HuH-7 (cell line): ENCODE results near the gene TNNI2.

Experiments used
- DNase-seq: peaks from one replicate; pipeline ENCODE4 v3.0.0; 2011; ENCODE audit warnings: low spot score

Gene TNNI2

DNA sequence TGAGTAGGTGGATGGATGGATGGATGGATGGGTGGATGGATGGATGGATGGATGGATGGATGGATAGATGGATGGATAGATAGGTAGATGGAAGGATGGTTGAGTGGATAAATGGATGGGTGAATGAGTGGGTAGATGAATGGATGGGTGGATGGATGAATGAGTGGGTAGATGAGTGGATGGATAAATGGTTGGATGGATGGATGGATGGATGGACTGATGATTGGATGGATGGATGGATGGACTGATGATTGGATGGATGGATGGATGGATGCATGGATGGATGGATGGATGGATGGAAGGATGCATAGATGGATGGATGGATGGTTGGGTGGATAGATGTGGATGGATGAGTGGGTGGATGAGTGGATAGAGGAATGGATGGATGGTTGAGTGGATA lies 17.2 kb upstream of the TNNI2 start:
- DNase-seq = no peak

DNA sequence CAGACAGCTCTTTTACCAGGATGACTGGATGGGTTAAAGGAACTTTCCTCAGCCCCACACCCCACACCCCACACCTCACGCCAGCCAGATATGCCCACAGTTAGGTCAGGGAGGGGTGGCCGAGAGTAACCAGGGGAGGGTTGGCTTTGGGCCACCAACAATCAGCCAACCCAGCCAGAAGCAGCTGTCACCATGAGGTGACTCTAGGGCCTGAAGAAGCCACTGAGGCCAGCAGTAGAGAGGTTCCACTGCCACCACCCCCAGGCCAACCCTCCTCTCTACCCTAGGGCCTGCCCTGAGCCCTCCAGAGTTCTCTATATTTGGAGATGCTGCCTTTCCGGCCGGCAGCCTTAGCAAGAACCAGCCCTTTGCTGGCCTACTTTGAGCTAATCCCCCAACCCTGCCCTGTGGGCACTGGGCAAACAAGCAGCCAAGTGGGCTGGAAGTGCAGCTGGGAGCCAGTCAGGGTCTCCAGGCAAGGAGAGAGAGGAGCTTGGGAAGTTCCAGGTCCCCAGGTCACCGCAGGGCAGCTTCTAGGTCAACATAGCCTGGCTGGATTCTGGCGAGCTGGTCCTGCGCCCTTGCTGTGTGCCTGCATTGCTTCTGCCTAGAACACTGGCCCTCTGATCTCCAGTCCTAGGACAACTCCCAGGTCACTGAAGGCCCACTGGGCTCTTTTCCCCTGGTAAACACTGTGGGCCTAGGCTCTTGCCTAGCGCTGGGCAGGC lies 16.0 kb upstream of the TNNI2 start:
- no peak for DNase-seq

DNA sequence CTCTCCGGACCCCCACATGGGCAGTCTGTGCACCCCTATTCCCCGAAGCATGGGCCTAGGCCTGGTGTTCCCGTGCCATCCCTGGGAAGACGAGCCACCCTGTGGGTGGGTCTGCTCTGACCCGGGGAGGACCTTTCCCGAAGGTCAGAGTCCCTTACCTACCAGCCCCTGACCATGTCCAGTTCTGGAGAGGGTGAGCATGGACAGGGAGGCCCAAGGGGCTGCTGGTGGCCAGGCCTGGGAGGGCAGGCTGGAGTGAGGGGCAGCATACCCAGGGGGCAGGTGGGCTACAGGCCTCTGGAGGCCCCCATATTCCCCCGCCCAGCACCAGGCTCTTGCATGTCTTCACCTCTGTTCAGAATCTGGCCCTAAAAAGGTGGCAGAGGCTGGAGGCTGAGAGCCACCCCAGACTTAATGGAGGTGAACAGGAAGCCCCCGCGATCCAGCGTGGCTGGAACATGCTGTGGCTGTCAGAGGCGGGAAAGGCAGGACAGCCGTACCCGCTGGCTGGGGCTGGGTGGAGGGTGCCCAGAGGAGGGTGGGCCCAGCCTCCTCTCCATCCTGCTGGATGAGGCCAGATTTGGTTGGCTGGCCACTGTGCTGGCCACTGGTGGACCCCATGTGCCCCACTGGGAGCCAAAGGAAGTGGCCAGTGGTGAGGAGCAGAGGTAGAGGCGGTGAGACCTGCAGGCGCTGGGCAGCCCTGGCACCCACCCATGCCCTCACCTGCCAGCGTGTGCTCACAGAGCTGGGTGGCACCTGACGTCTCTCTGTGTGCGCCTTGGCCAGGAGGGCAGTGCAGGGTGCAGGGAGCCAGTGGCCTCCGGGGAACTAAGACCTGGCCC lies 15.2 kb upstream of the TNNI2 start:
- DNase-seq = no peak

DNA sequence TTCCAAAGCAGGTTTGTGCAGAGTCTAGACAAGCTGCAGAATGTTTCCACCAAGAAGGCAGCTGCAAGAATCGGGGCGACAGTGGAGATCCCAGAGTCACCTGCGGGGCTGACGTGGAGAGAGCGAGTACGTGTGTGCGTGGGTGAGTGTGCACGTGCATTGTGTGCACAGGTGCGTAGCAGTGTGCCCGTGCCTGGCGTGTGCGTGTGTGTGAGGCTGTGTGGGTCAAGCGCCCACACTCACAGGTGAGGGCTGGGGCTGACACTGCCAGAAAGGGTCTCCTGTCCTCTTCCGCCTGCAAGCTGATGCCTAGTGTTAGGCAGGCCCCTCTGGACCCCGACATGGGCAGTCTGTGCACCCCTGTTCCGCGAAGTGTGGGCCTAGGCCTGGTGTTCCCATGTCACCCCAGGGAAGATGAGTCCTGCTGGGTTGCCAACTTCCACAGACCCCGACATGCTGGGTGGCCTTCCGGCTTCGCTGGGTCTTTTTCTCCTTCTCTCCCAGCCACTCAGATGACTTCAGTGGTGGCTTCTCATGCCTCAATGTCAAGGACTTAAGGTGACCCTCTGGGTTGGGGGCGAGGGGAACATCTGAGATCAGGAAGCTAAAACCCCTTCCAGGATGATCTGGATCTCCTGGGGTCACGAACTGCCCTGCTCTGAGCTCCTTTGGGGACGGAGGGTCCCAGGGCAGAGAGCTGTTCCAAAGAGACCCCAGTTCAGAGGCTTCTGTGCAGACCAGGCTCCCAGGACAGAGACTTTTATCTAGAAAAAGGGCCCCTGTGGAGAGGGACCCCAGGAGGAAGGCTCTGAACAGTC lies 14.4 kb upstream of the TNNI2 start:
- DNase-seq = no peak

DNA sequence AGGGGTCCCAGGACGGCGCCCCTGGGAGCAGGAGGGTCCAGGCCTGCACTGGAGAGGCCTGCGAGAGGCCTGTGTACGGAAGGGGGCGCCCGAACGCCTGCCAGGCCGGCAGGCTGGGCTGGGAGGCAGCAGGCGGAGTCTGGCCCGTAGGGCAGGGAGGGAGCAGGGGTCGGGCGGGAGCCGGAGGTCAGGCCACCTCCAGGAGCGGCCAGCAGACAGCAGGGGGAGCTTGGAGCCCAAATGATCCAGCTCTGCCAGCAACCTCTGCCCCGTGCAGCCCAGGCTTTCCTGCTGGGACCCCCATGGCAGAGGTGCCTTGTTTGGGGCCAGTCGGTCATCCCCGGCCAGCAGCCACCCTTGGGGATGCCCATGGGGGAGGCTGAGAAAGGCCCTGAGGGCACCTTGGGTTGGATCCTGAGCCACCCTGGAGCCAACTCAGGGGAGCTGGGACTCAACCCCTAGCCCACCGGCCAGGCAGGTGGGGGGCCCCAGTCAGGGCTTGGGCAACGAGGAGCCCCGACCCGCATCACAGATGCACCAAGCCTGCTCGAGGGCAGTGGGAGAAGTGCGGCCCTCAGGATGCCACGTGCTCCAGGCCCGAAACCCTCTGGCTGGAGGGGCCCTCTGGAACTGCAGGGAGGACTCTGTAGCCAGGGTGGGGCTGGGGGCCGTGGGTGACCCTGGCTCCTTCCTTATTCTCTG lies 13.6 kb upstream of the TNNI2 start:
- peak; percentile 99 for DNase-seq

DNA sequence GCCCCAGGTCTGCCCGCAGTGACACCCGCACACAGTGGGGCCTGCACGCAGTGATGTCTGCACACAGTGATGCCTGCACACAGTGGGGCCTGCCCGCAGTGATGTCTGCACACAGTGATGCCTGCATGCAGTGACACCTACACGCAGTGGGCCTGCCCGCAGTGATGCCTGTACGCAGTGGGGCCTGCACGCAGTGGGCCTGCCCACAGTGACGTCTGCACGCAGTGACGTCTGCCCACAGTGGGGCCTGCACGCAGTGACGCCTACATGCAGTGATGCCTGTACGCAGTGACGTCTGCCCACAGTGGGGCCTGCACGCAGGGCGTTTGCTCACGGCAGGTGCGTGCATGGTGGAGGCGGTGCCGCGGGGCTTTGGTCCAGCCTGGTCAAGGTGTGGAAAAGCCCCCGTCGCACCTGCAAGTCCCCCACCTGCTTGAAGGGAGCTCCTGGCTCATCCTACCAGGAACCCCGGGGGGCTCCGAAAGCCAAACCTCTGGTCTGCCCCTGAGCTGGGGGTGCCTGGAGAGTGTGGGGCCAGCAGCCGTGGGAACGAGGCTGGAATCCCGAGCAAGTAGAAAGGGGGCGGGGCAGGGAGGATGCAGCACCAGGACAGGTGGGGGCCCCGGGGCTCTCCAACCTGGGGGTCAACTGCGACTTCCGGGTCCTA lies 12.9 kb upstream of the TNNI2 start:
- DNase-seq = no peak

DNA sequence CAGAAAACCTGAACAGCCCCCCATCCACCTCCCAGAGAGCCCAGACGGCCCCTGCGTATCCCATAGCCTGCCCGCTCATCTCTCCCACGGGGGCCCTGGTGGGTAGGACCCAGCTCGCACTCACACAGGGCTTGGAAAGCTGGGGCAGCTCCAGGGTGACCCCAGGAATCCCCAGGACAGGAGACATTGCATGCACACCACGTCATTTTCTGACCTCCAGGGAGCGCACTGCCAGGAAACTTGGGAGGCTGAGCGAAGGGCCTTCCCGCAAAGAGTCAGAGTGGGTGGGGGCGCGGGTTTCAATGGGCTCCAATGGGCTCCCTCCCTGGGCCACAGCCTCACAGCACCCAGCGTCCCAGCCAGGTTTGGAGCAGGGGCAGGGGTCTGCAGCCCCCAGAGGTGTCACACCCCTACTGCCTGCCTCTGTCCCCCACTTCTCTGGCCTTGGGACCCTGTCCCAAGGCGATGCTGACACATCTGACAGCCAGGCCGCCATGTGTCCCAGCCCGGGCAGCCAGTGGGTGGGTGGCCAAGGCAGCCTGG lies 12.2 kb upstream of the TNNI2 start:
- DNase-seq = no peak

DNA sequence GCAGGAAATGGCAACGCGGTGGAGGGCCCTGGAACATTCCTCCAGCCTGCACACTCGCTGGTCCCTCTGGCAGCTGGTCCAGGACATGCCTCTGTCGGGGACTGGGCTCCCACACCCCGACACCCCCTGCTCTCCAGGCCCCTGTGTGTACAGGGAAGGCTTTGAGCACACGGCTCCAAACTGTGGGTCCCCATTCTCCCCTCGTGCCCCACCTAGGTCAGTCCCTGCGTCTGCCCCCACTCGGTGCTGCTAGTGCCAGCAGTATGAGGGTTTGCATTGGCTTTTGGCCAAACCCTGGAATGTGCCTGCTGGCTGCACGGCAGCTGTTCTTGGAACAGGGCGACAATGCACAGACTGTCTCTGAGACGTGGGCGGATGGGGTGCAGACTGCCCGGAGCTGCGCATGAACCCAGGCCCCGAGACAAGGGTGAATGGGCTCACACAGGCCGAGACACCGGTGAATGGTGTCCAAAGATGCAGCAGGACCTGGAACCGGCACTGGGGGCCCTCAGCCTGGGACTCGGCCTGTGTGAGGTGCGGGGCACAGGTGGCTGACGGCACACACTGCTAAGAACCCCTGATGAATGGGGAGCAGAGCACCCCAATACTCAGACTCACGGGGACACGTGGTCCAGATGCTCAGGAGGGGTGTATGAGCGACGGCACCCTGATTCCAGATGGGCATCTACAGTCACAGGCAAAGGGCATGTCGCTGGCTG lies 11.5 kb upstream of the TNNI2 start:
- no peak for DNase-seq

DNA sequence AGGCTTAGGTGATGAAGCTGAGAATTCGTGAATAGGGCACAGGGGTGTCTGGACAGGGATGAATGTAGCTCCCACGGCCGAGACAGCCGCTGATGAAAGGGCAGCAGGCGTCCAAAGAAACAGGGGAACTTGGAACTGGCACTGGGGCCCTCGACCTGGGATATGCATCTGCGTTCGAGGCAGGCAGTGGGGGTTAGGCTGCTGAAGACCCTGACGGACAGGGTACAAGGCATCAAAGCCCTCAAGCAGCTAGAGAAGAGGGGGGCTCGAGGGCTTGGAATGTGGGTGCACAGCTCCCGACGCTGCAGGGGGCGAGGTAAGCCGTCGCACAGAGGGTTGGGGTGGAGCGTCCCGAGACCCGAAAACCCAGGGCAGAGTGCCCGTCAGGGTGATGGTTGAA lies 10.8 kb upstream of the TNNI2 start:
- no peak for DNase-seq

DNA sequence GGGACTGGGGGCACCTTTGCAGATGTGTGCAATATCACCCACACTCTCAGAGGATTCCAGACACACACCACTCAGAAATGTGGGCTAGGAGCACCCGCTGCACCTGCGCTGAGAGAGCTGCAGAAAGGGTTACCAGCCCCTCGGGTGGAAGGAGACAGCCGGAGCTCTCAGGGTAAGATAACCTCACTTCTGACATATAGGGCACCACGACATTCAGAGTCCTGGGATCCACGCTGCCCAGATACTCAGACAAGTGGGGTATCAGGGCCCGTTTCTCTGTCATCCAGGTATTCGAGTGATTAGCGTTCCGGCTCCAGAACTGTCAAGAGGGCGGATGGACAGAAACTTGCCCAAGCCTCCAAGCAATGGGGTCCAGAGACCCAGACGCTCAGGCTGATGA lies 10.2 kb upstream of the TNNI2 start:
- DNase-seq = no peak

DNA sequence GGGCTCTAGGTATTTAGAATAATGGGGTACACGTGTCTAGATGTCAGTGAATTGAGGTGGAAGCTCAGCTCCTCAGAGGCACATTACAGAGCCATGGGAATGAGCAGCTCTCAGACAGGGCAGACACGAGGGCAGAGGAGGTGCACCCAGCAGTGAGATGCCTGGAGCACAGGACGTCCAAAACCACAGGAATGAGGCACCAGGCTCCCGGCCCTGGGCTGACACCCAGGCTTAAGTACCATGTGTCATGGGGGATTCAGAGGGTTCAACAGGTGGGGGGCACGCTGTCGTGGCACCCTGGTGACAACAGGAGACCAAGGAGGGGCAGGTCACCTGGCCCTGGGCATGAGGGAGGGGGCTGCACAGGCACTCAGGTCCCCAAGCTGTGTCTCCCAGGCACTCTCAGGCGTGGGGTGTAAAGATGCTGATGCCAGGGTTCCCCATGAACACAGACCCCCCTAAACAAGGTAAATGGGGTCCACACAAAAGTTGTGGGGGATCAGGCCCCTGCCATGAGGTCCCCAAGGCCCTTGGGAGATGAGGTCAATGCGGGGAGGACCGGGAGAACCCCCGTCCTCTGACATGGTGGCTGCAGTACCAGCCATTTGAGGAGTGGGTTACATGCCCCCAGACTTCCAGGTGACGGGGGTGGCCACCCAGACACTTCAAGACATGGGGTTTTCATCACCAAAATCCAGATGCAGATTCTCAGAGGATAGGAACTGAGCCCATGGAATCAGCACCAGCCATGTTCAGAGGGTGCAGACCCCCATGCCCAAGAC lies 9.6 kb upstream of the TNNI2 start:
- DNase-seq = no peak

DNA sequence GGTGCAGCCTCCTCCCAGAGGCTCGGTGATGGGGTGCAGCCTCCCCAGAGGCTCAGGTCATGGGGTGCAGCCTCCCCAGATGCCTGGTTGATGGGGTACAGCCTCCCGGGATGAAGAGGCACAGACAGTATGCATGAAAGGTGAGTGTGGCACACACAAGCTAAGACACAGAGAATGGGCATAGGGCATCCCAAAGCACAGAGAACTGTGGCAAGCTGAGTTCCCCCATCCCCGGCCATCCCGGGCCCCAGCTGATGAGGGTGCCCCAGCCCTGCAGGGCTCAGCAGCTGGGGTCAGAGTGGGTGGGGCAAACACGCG lies 8.8 kb upstream of the TNNI2 start:
- DNase-seq = no peak

DNA sequence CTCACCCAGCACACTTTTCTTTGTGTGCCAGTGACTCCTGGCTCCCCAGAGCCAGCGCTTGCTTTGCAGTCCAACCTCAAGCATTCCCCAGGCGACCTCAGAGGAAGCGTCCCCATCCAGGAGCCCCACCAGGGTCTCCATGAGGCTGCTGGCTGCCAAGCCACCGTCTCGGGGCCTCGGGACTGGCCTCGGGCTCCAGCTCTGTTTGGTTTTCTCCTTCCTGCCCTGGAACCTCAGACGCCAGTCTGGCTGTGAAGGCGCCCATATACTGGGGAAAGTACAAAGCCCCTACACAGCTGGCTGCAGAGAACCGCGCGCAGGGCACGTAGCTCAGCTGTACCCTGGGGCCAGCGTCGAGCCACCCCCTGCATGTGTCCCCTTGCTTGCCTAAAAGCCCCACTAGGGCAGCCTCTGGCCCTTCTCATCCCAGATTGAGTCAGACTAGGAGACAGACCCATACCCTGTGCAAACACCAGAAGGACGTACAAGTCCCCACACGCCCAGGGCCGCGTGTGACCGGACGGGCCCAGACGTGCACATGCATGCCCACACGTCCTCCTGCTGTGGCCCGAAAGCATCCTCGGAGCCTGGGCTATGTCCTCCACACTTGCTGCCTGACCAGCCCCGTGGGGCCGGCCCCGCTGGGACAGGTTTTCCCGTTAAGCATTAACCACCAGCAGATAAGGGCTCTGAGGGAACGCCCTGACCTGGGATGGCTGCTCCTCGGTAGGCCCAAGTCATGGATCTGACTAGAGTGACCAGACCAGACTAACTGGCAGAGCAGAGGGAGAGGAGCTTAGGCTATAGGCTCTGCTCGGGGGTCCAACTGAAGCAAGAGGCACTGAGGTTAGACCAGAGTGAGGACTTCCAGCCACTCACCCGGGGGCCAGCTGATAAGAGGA lies 8.2 kb upstream of the TNNI2 start:
- peak; percentile 98 for DNase-seq

DNA sequence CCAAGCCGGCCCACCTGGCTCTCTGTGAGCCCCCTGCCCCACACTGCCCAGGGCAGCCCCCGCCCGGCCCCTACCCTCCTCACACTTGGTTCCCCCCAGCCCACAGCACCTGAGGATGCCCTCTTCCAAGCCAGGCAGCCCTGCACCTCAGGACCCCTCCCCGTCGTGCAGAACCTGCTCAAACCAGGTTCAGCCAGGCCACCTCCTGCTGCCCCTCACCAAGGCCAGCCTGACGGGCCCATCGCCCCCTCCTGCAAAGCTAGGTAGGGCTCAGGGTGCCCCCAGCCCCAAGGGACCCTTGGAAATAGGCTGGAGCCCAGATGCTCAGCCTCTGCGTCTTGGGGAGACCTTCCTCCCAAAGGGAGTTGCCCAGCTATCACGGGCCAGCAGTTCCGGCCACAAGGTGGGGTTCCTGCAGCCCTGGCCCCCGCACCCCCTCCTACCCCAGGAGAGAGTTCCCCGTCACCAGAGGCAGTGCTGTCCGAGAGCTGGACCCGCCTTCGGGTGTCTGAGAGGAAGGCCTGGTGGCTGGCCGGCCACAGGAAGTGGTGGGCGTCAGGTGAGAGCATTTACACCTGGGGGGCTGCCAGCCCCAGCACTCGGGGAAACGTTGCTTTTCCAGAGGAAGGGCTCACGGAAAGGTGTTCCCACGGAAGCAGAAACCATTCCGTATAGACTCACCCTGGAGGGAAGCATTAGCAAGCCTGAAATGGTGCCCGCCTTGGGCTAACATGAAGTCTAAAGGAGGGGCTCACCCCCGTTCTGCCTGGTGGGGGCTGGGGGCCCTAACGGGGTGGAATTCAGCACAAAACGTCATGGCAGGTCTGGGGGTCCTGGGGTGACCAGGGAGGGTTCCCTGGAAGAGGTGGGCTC lies 7.2 kb upstream of the TNNI2 start:
- DNase-seq = no peak

DNA sequence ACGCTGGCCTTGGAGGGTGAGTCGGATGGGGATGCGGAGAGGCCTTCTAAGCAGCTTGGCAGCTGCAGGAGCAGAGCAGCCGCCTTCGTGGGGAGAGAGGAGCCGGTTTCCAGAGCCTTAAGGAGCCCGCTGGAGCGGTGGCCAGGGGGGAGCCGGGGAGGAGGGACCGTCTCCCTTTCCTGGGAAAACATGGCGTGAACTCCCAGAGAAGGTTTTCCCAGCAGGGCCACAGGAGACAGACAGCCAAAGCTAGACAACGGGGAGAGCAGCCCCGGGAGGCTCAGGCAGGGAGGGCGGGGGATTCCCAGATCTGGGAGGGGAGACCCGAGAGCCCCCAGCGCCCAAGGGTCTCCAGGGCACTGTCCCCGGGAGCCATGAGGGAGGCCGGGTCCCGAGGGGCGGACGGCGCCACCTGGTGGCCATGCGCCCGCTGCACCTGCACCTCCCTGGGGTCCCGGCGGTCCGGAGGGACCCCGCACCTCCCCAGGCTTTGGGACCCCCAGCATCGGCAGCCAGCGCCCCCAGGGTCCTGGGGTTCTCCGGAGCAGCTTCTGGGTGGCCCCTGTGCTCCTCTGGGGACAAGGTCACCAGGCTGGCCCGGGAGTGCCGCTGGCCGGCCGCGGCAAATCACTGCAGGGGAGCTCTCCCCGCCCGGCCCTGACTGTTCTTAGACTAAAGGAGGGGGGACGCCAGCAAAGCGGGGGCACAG lies 6.4 kb upstream of the TNNI2 start:
- peak; percentile 95 for DNase-seq

DNA sequence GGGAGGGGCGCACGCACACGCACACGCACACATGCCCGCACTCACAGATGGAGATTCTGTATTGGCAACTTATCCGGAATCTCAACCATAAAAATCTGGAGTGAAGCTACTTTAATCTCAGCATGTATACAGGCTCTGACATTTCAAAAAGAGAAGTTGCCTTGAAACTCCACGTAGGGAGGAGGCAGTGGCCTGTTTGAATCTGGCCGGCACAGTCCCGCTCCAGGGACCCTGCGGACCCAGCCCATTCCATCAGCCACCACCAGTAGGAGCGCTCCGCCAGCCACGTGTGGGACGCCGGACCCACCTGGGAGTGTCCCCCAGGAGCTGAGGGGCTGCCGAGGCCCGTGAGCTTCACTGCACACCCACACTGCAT lies 5.9 kb upstream of the TNNI2 start:
- DNase-seq = no peak

DNA sequence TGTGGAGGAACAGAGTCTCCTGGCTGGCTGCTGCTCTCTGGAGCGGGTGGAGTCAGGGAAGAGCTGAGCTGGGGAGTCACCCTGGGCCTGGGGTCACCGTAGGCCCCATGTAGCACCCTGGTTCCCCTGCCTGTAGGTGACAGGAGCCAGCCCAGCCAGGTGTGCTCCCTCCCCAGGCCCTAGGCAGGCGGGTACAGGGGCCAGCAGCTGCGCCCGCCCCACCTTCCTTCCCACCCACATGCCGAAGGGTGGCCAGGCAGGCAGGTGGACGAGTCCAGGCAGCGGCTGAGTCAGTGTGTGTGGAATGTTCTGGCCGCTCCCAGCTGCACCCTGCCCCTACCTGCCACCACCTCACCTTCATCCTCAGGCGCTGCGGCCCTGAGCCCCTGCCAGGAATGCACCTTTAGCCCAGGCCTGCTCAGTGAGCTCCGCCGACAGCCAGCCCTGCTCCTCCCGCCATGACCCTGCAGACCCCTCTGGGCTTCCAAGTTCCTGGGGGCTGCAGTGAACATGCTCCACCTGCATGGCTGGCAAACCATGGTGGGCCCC lies 4.6 kb upstream of the TNNI2 start:
- DNase-seq = no peak
